Embryonic facial prominence (tissue), 1 donor: ENCODE results near the gene OBSCN.

Source experiments
- DNase-seq: peaks from one replicate; pipeline ENCODE4 v3.0.0-alpha.2; 2016; ENCODE audit errors: extremely low spot score

Gene OBSCN

DNA sequence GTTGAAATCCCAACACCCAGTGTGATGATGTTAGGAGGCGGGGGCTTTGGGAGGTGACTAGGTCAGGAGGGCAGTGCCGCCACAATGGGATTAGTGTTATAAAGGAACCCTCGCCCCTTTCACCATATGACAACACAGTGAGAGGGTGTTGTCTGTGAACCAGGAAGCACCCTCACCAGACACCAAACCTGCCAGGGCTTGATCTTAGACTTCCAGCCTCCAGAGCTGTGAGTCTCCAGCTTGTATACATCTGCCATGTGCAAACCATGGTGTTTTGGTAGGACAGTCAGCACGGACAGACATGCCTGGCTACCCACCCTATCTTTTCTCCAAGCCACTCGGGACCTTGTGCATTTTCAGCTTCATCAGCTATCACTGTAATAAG lies 194.8 kb downstream of the OBSCN start:
- DNase-seq: no peak

DNA sequence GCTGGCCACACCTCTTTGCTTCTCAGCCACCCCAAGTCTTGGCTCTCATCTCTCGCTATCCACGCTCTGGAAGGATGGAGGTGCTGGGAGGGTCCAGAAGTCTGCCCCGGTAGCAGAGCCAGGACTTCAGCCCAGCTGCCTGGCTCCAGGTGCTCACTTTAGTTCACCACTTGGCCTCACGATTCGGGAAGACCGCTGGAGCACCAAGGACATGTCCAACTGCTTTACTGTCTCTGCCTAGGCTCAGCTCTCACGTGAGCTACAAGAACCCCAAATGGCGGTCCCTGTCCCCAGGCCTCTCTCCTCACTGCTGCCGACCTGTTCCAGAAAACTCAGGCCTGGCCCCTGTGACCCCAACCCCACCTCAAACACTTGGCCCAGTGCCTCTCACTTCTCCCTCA lies 195.4 kb downstream of the OBSCN start:
- no peak for DNase-seq

DNA sequence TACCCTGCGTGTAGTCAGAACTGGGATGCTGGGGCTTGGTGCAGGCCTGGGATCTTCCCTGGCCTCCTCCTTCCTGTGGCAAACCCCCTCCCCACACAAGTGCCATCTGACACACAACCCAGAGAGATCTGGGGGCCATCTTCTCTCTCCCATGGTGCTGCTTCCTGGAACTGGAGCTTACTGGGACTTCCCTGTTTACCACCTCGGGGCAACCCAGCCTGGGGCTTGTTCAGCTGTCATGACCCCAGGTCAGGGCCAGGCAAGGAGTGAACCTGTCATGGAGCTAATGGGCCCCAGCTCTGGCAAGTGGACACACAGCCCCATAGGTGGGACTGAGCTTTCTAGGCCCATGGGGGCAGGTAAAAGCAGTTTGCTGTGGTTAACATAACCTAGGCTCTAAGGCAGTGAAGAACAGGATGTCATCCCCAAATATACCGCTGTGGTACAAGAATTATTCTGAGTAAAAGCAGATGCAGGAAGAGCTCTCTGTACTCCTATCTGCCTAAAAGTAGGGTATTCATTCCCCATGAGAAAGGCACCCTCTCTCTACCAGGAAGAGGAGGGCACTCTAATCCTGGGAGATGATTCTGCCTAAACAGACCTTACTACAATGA lies 196.4 kb downstream of the OBSCN start:
- DNase-seq: no peak

DNA sequence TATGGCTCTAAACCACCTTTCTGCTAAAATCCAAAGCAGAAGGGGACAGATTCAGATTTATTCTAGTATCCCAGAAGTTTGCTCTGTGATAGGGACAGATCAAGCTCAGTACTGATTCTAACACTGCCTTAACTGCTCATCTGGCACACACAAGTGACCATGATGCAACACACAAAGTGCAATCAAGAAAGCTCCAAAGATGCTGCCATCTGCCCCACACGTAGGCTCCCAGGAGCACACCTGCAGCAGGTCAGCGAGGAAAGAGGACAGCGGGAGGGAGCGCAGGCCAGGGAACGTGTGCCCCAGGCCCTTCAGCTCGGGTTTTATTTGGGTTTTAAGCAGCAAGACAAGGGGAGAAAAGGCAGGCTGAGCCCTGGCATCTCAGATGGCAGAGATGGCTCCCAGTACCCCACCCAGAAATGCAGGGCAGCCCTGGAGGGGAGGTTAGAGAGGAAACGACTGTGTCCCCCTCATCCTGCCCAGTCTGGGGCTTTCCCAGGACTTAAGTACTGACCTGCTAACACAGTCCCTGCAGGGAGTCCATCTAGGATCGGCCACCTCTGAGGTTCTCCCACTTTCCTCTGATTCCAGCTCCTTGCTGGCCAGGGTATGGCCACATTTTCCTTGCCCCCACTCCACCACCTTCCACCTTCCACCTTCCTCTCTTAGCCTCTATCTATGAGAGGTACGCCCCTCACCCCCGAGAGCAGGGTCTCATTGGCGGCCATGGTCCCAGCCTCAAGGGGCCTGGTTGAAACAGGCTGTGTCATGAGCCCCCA lies 197.5 kb downstream of the OBSCN start:
- DNase-seq: no peak

DNA sequence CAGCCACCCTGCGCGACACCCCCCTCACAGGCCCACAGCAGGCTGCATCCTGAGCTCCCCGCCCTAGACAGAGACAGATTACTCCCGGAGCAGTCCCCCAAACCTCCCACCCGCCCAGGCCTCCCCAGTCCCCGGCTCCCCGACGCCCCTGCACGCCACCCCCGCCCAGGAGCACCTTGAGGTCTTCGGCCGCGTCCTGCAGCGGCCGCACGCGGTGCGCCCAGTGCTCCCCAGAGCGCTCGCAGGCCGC lies 198.1 kb downstream of the OBSCN start:
- DNase-seq: no peak

DNA sequence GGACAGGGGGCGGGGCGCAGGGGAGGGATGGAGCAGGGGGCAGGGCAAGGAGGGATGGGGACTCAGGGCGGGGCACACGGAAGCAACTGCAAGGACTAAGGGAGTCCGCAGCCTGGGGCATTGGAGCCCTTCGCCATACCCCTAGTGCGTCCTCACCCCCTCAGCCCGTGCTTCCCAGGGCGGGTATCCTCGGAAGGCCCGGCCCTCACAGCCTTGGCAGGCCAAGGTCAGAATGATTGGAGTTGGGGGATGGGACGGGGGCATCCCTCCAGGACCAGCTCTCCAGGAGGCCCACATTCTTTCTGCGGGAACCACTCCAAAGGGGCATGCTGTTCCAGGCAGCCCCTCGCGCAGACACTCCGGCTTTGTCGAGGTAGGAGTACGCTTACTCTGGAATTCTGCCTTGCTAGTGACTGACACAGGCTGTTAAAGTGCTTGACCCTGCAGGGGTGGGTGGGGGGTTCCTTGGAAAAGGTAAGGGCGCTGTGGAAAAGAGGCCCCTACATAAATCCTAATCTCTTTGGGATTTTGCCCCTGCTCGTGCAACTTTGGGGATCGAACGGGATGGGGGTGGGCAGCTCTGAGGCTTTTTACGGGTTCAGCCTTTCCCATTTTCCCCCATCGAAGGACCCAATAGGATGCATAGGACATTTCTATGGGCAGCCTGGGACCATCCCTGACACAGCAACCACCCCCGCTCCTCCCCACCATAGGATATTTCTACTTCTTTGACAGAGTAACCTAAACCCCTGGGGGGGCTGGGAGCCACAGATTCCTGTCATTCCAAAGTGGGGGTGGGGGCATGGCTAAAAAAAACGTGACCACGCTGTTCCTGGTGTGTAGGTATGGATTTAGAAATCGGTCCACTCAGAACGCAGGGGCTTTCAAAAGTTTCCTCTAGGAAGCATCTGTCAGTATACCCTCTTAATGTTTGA lies 199.5 kb downstream of the OBSCN start:
- no peak for DNase-seq

DNA sequence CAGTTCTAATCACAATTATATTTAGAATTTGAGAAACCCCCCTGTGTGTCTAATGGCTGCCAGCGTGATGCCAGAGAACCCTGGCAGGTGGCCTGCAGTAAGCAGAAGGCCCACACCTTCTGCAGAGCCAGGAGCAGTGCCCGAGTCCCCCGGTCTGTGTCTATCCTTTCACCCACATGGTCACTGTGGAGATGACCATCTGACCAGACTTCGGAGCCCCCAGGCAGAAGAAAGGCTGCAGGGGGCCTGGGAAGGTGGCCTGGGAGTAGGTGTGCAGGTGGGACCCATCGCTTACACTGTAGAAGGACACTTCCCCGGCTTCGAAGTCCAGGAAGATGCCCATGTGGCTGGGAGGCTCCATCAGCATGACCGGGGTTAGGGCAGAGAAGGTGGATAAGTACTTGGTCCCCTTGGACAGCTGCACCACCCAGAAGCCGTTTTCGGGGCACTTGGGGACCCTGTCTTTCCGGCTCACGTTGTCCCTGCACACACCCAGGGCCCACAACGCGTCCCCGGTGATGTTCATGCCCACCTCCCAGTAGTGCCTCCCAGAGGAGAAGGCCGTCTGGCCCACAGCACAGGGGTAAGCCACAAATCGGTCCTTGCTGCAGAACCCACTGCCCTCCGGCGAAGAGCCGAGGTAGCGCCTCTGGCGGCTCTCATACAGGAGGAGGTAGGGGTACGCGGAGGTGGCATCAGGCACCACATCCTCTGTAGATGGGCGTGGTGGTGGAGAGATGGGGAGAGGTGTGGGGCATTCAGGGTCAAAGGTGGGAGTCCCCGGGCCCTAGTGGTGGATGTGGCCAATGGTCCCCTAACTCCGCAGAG lies 200.4 kb downstream of the OBSCN start:
- DNase-seq: no peak

DNA sequence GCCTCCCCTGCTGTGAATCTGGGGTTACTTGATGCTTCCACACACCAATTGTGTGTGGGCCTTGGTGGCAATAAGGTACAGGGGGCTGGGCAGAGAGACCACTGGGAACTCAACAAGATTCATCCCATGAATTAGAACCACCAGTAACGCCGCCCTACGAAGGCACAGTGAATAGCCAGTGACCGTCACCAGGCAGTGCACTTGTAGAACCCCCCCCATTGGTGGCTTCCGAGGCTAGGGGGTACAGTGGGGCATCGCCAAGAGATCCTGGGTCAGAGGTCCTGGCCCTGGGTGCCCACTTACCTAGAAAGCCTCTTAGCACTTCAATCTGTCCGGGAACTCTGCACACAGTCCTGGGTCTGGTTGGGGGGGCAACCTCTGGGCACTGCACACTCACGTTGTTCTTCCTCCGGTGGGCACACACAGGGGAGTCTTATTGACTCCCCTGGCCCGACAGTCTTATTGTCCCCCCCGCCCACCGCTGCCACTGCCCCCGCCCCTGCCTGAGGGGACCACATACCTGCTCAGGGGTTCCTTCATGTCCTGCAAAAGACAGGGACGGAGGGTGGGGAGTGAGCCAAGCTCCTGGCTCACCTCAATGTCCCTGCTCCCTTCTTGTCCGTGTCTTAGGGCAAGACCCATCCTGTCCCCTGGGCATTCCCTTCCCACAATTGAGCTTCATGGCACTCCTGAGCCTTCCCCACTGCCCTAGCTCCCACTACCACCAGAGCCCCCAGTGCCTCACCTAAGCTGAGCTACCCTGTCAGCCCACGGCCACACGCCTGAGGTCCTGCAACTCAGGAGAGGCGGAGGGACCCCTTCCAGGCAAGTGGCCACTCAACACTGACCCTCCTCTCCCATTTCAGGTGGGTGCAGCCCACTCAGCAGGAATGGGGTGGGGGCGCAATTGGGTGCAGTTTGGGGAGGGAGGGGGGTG lies 201.3 kb downstream of the OBSCN start:
- no peak for DNase-seq

DNA sequence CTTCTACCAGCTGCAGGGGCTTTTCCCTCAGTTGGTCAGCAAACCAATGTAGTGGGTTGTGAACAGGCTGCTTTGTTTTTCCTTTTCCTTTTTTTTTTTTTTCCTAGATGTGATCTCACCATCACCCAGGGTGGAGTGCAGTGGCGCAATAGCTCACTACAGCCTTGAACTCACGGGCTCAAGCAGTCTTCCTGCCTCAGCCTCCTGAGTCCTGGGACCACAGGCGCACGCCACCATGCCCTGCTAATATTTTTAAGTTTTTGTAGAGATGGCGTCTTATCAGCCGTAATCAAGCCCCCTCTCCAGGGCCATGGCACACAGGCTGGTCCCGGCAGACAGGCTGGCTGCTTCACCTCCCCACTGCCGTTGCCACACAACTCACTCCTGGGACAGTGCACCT lies 202.2 kb downstream of the OBSCN start:
- no peak for DNase-seq

DNA sequence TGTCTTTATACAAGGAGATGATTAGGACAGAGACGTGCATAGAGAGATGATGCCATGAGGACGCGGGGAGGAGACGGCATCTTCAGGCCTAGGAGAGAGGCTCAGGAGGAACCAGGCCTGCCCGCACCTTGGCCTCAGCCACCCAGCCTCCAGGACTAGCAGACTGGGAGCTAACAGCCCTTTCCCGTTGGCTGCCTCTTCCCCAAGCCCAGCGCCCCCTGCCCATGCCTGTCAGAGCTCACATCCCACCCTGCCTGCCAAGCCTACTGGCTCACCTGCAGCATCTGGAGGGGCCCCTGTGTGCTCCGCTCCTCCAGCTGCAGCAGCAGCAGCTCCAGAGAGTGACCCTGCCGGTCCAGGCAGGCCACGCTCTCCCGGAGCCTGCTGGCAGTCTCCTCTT lies 202.8 kb downstream of the OBSCN start:
- no peak for DNase-seq

DNA sequence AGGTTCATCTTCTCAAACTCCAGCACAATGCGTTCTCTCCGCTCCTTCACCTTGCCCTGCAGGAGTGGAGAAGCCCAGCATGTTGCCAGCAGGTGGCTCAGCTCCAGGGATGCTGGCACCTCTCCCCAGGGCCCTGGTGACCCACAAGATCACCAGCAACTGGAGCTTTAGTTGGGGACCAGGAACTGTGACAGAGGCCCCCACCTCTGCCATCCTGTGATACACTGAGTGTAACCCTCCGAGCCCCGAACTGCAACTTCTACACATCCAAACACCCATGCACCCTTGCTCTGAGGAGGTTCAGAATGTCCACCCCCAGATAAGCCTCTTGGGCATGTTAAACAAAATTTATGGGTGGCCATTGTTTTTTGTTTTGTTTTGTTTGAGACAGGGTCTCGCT lies 203.3 kb downstream of the OBSCN start:
- DNase-seq: no peak

DNA sequence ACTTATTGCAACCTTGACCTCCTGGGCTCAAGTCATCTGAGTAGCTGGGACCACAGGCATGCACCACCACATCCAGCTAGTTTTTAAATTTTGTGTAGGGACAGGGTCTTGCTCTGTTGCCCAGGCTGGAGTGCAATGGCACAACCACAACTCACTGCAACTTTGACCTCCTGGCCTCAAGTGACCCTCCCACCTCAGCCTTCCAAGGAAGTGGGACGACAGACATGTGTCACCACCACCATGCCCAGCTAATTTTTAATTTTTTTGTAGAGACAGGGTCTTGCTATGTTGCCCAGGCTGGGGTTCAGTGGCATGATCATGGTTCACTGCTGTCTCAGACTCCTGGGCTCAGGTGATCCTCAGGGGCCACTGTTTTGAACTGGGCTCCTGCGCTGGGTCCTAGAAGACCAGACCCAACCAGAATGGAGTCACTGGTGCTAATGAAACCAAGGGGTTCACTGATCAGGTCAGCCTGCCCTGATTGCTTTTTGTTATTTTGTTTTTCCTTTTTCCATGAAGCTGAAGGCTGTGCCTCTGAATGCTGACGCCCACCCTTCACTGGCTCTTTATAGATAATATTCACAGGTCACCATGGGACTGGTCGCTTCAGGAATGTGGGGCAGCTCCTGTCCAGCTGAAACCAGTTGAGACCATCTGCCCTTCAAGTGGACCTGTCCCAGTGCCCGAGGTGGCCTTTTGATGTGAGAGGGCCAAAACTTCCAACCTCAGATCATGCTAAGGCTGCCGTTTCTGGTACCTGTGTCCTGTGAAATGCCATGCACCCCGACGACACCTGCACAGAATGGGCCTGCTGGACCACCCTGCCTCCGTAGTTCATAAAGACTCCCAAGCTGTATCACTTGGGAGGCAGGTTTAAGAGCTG lies 203.9 kb downstream of the OBSCN start:
- DNase-seq: no peak

DNA sequence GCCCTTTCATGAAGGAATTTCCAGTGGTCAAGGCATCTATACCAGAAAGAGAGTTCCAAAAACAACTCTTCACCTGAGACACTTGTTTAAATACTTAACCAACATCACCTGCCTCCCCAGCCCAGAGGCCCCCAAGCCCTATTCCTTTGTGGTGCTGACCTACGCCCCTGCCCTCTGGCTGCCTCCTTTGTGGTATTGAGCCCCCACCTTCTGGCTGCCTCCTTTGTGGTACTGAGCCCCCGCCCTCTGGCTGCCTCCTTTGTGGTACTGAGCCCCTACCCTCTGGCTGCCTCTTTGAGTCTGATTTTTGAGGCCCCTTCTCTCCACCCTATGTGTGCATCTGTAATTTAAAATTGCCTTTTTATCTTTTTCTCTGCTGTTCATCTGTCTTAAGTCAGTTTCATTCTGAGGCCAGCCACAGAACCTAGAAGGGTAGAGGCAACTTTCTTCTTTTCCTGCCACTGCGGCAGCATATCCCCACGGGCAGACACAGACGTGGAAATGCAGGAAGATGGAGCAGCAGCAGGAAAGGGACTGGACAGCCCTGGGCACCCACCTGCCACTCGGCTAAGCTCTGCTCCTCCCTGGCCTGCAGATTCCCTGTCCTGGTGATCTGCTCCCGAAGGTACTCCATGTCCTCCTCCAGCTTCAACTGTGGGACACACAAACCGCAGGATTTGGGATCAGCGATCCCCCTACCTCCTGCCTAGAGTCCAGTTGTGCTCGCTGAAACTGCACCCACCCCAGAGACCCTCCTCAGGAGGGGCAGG lies 205.6 kb downstream of the OBSCN start:
- no peak for DNase-seq

DNA sequence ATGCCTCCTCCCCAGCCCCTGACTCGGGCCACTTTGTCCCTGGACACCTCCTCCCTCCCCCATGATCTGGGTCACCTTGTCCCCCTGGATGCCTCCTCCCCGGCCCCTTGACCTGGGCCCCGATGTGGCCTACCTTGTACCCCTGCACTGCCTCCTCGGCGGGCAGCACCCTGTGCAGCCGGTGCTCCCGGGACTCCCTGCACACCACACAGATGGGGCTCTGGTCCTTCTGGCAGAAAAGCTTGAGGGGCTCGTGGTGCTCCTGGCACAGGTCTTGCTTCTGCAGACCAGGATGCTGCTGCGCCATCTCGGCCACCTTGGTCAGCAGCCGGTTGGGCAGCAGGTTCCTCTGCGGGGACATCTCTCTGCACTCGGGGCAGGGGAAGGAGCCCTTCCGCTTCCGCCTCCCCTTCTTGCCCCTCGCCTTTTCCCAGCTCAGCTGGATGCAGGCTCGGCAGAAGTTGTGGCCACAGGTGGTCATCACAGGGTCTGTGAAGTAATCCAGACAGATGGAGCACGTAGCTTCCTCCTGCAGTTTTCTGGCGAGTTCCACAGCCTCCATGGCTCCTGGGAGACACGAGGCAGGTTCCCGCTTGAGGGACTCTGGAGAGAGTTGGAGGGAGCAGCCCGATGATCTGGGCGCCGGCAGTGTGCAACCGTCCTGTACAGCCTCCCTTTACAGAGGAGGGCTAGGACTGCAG lies 206.8 kb downstream of the OBSCN start:
- DNase-seq: no peak

DNA sequence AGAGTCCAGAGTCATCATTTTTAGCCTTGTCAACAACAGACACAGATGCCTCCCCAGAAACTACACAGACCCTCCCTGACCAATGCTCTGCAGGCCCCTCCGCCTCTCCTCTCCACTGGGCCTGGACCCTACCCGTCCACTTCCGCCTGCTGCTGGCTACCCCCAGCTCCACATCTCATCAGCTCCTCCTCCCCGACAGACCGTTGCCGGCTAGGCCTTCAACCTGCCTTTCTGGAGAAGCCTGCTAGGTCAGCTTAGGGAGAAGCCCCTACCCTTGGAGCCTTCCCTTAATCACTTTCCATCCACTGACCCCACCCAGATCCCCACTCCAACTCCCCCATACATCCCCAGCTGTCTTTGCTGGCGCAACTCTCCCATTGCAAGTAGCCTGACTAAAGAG lies 207.4 kb downstream of the OBSCN start:
- DNase-seq: no peak

DNA sequence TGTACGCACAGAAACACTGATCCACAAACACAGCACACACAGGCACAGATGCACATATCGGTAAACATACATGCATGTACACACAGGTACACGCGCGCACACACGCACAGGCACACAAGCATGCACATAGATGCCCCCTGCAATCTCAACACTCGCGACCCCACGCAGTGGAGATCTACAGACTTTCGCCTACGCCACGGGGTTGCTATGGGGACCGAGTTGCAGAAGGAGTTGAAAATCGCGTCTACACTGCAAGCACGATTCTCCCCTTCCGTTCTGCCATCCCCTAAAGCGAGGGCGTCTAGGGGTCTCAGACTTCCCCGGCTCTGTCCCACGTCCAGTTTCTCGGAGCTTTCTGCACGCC lies 208.0 kb downstream of the OBSCN start:
- DNase-seq: no peak

DNA sequence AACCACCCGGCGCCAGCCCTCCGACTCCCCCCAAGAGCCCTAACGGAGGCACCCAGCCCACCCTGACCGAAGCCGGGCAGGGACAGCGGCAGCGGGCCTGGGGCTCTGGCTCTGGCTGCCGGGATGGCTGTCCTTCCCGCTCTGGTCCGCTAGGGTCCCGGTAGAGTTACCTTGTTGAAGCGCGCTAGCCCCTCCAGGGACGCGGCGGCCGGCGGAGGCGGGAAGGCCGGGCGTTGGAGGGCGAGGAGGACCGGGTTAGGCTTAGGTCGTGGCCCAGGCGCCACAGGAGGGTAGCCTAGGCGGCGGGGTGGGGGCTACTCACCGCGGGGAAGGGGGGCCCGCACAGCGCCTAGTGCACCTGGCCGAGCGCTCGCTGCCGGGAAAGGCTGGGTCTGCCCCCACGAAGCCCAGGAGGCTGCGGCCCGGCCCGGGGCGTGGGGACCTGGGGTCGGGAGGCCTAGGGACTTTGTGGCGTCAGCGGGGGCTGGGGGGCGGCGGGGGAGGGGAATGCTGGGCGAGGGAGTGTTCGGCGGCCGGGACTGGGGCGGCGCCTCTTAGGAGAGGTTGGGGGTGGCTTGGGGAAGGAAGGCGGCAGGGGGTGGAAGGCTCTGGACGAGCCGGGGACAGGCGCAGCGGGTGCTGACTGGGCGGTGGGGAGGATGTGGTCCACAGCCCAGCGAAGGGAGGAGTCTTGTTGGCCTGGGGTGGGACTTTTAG lies 208.5 kb downstream of the OBSCN start, which contains the start of gene TRIM17:
Gene TRIM17, minus strand, starts transcription at position 645 of the 717 bp plus-strand sequence. CDS start 1,789 bp downstream, outside the sequence.
- no peak for DNase-seq

DNA sequence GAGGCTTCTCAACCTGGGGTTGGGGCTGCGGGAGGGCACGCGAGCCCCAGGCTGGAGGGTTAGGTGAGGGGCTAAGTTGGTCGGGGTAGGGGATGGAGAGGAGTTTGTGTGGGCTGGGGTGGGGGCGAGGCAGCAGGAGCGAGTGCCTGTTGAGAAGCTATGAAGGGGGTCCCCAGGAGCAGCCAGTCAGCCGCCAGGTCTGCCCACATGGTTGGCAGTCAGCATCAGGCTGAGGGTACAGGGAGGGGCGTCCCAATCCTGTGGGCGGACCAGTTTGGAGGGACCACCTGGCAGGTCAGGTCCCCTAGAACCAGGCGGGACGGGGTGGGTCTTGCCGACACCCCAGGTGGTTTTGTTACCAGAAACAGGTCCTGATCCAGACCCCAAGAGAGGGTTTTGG lies 209.2 kb downstream of the OBSCN start:
- no peak for DNase-seq
